ENCODE results near the gene IPO4.

GRCh38 chr14:24232121-24232644 is 43.6 kb upstream of the IPO4 start, which contains the start of gene NEDD8:
- peak; percentile 68 for TF ChIP-seq POLR2A (IDR thresholded peaks at IDR 0.05; ENCODE audit: low read depth, low read length)
- no peak for TF ChIP-seq TAF1 (IDR thresholded peaks at IDR 0.05; ENCODE audit: borderline replicate concordance, low read depth, low read length)

Measured in GM12892 (cell line).